SJSA1 (cell line): ENCODE results near the gene MAP4K2. TPM values are rescaled to one million over a fixed set of nuclear protein-coding genes. Genes with fewer than 3 reads are reported as not detected.

Experiments used
- DNase-seq, 2 experiments: peaks; one replicate each; pipeline ENCODE4 v3.0.0-alpha.2; 2015 to 2020; ENCODE audit warnings: low spot score in 2 of 2, low read depth in 1 of 2
- H3K27ac ChIP-seq: fragments of 250-450 bp; sonication (Bioruptor Pico); 2 replicates; pipeline ENCODE4 v1.5.1; 2020; ENCODE audit warnings: mild to moderate bottlenecking, moderate library complexity
- H3K27me3 ChIP-seq: fragments of 250-450 bp; sonication (Bioruptor Pico); replicated peaks from 2 replicates; pipeline ENCODE4 v1.5.1; 2020; ENCODE audit warnings: mild to moderate bottlenecking, moderate library complexity
- H3K36me3 ChIP-seq: fragments of 250-450 bp; sonication (Bioruptor Pico); 2 replicates; pipeline ENCODE4 v1.5.1; 2020; ENCODE audit warnings: mild to moderate bottlenecking
- H3K4me1 ChIP-seq: fragments of 250-450 bp; sonication (Bioruptor Pico); replicated peaks from 2 replicates; pipeline ENCODE4 v1.6.1; 2021; ENCODE audit warnings: mild to moderate bottlenecking
- H3K4me3 ChIP-seq: fragments of 250-450 bp; sonication (Bioruptor Pico); 2 replicates; pipeline ENCODE4 v1.5.1; 2020; ENCODE audit warnings: mild to moderate bottlenecking
- H3K9me3 ChIP-seq: fragments of 250-450 bp; sonication (Bioruptor Pico); replicated peaks from 2 replicates; pipeline ENCODE4 v1.5.1; 2020; ENCODE audit warnings: mild to moderate bottlenecking
- total RNA-seq: library from RNA; depleted of rRNA; stranded (reverse); fragments of >200 nt; shearing (Covaris generic); gene quantifications from 2 replicates; pipeline ENCODE4 v1.2.3, GENCODE V29; 2014

Gene MAP4K2
- total RNA-seq, 1 experiment from 2014 or later = 22.9 TPM

DNA sequence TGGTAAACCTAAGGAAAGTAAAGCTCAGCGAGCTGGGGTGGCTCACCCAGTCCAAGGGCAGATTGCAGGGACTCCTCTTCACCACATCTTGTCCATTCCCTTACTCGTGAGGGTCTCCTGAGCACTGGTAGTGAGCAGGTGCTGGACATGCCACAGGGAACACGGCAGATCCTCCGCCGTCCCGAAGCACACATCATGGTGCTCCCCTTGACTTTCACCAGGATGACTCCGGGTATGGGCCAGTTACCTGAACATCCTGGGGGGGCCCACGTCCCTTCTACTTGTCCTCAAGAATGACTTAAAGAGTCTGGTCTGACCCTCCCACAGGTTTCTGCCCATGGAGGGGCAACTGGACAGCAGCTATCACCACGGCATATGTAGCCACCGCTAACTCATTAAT, 16.7 kb downstream of the MAP4K2 start:
- Histone ChIP-seq H3K27ac (no peak overlapping the region), H3K4me1 (no peaks in the 10 kb centered on the region), H3K4me3 (no peak overlapping the region), H3K36me3 (peaks cover 22% of the 10 kb centered on the region), H3K9me3 (no peaks in the 10 kb centered on the region), H3K27me3 (no peaks in the 10 kb centered on the region; the same call in 1 of the 2 replicates)
- peak in 1 of 2 experiments; percentile 51 for DNase-seq

DNA sequence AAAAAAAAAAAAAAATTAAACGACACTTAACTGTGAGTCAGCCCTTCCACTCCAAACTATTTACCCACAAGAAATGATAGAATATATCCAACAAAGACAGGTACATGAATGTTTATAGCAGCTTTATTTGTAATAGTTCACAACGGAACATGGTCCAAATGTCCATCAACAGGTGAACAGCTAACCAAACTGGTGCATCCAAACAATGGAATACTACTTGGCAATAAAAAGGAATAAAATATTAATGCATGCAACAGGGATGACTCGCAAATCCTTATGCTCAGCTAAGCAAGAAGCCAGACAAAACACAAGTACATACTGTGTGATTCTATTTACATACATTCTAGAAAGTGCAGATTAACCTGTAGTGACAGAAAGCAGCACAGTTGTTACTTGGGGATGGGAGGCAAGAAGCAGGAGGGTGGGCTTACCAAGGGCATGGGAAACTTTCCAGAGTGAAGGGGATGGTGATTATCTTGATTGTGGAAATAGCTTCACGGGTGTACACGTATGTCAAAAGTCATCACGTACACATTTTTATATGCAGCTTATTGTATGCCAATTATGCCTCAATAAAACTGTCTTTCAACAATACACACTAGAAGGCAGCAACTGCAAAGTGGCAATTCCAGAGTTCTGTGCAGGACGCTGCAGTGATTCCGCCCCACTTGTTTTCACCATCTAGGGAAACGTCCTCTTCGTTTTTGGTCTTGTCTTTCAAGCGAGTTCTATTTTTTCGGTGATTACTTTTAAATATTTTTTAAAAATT, 18.0 kb downstream of the MAP4K2 start:
- Histone ChIP-seq H3K4me3 (no peak overlapping the region), H3K9me3 (no peaks in the 10 kb centered on the region), H3K27me3 (no peaks in the 10 kb centered on the region; the same call in 1 of the 2 replicates), H3K4me1 (no peaks in the 10 kb centered on the region), H3K27ac (no peak overlapping the region), H3K36me3 (peaks cover 17% of the 10 kb centered on the region)
- no peak for DNase-seq

DNA sequence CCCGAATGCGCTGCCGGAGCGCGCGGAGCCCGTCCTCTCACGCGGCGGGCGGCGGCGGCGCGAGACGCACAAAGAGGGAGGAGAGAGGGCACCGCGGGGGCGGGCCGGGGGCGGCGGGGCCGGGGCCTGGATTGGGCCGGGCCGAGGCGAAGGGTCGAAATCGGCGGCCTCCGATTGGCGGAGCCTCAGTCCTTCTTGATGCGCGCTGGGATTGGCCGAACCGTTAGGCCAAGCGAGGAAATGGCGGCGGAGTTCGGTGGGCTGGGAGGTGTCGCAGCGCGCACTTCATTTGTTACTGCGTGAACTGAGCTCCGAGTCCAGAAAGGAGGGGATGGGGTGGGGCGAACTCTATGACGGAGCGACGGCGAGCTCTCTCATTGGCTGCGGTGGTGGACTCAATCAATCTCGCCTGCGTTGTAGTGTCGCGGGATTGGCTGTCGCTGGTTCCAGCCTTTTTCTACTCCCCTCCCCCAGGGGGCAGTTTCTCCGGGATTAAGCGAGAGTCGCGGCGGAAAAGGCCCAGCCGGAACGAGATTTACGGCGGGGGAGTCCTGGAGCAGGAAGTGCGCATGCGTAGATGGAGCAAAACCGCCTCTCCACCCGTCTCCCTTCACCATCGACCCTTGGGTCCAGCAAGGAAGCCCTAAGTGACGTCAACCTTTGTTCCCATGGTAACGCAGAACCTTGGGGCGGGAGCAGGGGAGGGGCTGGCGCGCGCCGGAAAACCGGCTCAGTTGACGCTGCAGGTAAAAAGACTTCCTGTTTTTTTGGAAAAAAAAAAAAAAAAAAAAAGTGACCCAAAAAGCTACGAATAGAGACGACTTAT, 24.3 kb downstream of the MAP4K2 start, which contains the start of gene SF1:
TSS of gene SF1 (minus strand) at position 70 of the 826 bp plus-strand sequence. CDS start 150 bp downstream, outside the sequence.
- Histone ChIP-seq H3K27ac (peak within 1 kb of the TSS; percentile 85), H3K9me3 (0 out of 2 replicates have a peak, but pooled peaks cover 2% of the 10 kb centered on the region)

DNA sequence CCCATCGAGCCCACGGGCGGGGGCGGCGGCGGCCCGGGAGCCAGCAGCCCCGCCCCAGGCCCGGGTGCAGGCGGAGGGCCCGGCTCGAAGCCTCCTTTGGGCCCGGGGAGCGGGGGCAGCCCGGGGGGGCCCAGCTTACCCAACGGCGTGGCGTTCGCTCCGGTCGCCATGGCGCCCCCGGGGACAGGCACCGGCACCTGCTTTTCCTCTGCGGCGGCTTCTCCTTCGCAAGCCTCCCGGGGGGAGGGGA, 24.9 kb downstream of the MAP4K2 start:
- H3K9me3 ChIP-seq = 0 out of 2 replicates have a peak, but pooled peaks cover 2% of the 10 kb centered on the region
- H3K27ac ChIP-seq = peak overlapping the region; percentile 85
- peaks cover 48% of the 10 kb centered on the region for H3K36me3 ChIP-seq
- peak overlapping the region; percentile 98 for H3K4me3 ChIP-seq
- no peaks in the 10 kb centered on the region for H3K27me3 ChIP-seq
- peaks cover 18% of the 10 kb centered on the region for H3K4me1 ChIP-seq
- no peak for DNase-seq

More for the DNA sequence above, 24.3 kb downstream of the MAP4K2 start, which contains the start of gene SF1:
- peak; percentile 100 for DNase-seq
- no peaks in the 10 kb centered on the region for H3K27me3 ChIP-seq
- H3K4me1 ChIP-seq = peaks cover 18% of the 10 kb centered on the region
- peak within 1 kb of the TSS; percentile 98 for H3K4me3 ChIP-seq
- peaks cover 42% of the 10 kb centered on the region for H3K36me3 ChIP-seq

DNA sequence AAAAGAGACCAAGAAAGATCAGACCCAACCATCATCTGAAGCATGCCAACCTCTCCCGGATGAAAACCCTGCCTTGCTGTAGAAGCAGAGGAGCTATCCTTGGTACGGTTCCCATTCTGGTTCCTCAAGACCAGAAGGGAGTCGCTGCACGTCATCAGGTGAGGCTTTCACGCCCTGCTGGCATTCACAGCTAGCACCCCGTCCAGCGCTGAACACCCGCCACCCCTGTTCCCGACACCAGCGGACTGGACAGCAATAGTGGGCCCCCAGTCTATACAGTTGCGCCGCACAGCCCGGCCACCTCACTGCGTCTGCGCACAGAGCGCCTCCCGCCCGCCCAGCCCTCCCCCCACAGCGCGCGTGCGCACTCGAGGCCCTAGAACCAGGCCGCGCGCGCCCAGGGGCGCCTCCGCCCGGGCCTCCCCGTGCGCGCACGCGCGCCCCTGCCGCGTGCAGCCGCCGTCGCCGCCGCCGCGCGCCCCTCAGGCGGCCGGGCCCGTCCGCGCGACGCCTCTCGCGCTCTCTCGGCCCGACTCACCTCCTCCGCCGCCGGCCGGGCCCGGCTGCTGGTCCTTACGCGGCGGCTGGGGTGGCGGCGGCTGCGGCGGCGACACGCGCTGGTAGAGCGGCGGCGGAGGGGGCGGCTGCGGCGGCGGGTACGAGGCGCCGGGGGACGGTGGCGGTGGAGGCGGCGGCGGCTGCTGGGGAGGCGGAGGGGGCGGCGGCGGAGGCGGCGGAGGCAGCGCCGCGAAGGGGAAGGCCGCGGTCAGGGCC, 25.4 kb downstream of the MAP4K2 start:
- Histone ChIP-seq H3K9me3 (0 out of 2 replicates have a peak, but pooled peaks cover 2% of the 10 kb centered on the region), H3K36me3 (peaks cover 53% of the 10 kb centered on the region), H3K27me3 (no peaks in the 10 kb centered on the region), H3K4me1 (peaks cover 18% of the 10 kb centered on the region), H3K27ac (peak overlapping the region; percentile 85), H3K4me3 (peak overlapping the region; percentile 98)
- peak; percentile 91 to 92 for DNase-seq

DNA sequence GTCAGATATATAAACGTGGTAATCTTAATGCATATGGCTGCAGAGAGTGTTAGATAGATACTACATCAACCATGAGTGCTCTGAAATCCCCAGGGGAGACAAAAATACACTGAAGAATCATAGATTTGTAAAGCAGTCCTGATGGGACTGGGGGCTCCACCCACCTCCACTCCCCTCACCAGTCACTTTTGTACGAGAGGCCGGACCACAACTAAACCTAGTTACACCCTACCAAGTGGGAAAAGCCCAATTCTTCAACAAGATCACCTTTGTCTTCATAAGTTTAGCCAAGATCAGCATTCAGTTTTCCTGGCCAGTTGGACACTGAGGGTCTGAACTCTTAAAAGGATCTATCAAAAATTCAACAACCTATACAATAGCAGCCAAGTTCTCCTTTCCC, 26.1 kb downstream of the MAP4K2 start:
- peaks cover 18% of the 10 kb centered on the region for H3K4me1 ChIP-seq
- H3K27me3 ChIP-seq = no peaks in the 10 kb centered on the region
- H3K36me3 ChIP-seq = peaks cover 61% of the 10 kb centered on the region
- peak overlapping the region; percentile 98 for H3K4me3 ChIP-seq
- DNase-seq = no peak
- H3K9me3 ChIP-seq = 0 out of 2 replicates have a peak, but pooled peaks cover 2% of the 10 kb centered on the region
- H3K27ac ChIP-seq = no peak overlapping the region

DNA sequence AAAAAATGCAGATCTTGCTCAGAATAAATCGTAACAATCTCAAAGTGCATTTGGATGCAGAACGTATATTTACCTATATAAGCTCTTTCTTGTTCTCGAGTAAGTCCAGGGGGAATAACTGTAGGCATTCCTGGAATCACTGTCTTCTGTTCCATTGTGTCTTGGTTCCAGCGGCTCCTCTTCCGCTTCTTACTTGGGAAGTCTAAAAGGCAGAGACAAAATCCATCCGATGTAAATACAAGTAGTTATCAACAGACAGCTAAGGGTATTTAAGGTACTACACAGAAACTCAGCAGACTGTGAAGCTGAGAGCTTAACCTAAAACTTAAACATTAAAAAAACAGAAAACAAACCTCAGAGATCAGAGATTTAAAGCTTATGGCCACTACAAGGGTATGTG, 26.6 kb downstream of the MAP4K2 start:
- H3K4me3 ChIP-seq = peak overlapping the region; percentile 98; the same call in 1 of the 2 replicates
- 0 out of 2 replicates have a peak, but pooled peaks cover 2% of the 10 kb centered on the region for H3K9me3 ChIP-seq
- no peaks in the 10 kb centered on the region for H3K27me3 ChIP-seq
- H3K4me1 ChIP-seq = peaks cover 18% of the 10 kb centered on the region
- DNase-seq = no peak
- H3K36me3 ChIP-seq = peaks cover 65% of the 10 kb centered on the region
- no peak overlapping the region for H3K27ac ChIP-seq

DNA sequence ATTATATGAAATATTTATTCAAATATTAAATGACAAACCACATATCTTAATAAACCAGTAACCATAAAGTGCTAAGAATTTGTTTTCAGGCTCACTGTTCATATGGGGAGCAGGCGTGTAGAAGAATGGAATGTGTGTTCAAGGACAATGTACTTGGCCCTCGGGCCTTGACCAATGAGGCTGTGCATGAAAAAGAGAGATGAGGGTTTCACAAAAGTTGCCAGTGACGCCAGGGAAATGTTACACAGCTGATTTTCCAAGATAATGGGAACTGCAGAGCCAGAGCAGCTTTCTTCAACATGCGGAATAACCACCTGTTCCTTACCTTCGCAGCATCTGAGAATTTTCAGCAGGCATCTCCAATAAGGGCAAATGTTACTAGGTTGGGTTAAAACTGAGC, 28.9 kb downstream of the MAP4K2 start:
- H3K27me3 ChIP-seq = no peaks in the 10 kb centered on the region
- peaks cover 88% of the 10 kb centered on the region for H3K36me3 ChIP-seq
- H3K4me3 ChIP-seq = no peak overlapping the region
- peaks cover 11% of the 10 kb centered on the region for H3K4me1 ChIP-seq
- DNase-seq = no peak
- H3K27ac ChIP-seq = no peak overlapping the region
- 0 out of 2 replicates have a peak, but pooled peaks cover 2% of the 10 kb centered on the region for H3K9me3 ChIP-seq

DNA sequence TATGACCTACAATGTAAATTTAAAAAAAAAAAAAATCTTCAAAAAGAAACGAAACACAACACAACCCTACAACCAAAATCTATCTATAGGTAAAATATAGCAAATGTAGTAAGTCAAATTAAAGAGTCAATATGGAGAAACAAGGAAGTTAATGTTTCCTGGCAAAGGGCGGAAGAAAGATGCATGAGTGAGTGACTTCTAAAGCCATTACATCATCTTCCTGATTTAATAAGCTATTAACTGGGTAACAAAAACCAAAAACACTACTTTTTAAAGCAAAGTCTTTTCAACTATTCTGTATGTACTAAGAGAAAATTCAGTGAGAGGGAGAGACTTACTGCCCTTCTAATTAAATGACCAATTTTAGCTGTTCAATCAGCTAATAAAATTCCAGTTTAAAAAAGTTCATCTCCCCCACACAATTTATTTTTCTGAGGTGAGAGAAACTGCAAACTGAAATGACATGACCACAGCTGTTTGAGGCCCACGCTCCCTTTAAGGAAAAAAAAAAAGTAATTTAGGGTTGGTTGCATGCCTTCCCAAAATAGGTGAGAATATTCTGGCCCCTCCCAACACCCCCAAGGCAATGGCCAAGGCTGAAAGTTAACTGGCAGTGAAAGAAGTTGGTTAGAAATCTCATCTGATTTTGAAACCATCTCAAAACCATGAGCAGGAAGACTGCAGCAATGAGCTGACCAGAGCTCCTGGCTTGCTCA, 30.6 kb downstream of the MAP4K2 start:
- no peaks in the 10 kb centered on the region for H3K27me3 ChIP-seq
- 0 out of 2 replicates have a peak, but pooled peaks cover 2% of the 10 kb centered on the region for H3K9me3 ChIP-seq
- H3K27ac ChIP-seq = no peak overlapping the region
- H3K4me1 ChIP-seq = peaks cover 19% of the 10 kb centered on the region
- no peak for DNase-seq
- H3K4me3 ChIP-seq = no peak overlapping the region
- H3K36me3 ChIP-seq = peaks cover 100% of the 10 kb centered on the region

DNA sequence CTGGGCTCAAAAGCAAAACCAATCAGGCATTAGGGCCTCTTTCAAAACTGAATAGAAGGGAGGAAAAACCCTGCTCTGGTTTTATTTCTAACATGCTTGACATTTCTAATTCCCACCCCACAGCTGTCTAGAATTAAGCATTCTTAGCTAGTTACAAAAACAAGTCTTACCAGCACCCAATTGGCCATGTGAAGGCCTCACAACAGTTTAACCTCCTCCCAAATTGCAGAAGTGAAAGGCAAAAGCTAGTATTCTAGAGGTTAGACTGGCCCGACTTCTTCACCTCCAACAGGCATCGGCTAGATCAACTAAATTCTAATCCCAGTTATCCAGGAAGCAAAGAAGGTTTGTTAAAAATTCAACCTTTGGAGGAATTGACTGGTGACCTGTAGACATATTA, 31.2 kb downstream of the MAP4K2 start:
- Histone ChIP-seq H3K27me3 (no peaks in the 10 kb centered on the region), H3K4me3 (no peak overlapping the region), H3K4me1 (peaks cover 22% of the 10 kb centered on the region), H3K9me3 (no peaks in the 10 kb centered on the region), H3K27ac (no peak overlapping the region), H3K36me3 (peaks cover 100% of the 10 kb centered on the region)
- DNase-seq = no peak

DNA sequence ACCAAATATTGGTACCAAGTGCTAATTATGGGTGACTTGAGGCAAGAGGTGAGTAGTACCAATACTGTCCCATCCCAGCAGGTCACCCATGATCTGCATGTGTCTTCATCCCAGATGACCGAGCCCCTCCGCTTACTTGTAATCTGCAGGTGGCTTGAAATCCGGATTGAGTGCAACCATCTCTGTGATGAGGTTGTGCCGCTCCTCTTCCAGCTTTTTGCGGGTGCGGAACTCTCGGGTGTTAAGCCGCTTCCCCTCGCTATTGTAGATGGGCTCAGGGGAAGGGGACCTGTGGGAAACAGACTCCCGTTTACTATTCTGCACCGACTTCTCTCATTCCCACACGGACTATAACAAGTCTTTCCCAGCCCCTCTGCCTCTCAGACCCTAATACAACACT, 32.9 kb downstream of the MAP4K2 start:
- peaks cover 97% of the 10 kb centered on the region for H3K36me3 ChIP-seq
- H3K27me3 ChIP-seq = no peaks in the 10 kb centered on the region
- no peak overlapping the region for H3K27ac ChIP-seq
- DNase-seq = no peak
- H3K9me3 ChIP-seq = no peaks in the 10 kb centered on the region
- H3K4me1 ChIP-seq = peaks cover 22% of the 10 kb centered on the region
- H3K4me3 ChIP-seq = no peak overlapping the region

DNA sequence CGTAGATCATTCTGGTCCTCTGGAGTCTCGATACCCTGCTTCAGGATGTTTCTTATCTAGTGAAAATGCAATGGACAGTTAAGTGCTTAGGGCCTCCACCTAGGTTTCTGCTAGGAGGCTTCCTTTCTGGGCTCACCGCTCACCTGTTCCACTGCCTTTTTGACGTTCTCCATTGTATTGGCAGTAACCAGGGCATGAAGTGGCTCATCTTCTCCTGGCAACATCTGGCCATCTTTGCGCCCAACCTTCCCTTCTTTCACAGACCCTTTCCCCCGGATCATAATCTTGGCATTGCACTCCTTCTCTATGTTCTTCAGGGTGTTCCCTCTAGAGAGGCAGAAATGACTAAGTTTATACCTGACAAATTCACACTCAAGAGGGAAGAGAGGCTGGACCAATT, 33.7 kb downstream of the MAP4K2 start:
- Histone ChIP-seq H3K27me3 (no peaks in the 10 kb centered on the region), H3K4me3 (no peak overlapping the region), H3K27ac (no peak overlapping the region), H3K9me3 (no peaks in the 10 kb centered on the region), H3K4me1 (peaks cover 31% of the 10 kb centered on the region), H3K36me3 (peaks cover 97% of the 10 kb centered on the region)
- no peak for DNase-seq

DNA sequence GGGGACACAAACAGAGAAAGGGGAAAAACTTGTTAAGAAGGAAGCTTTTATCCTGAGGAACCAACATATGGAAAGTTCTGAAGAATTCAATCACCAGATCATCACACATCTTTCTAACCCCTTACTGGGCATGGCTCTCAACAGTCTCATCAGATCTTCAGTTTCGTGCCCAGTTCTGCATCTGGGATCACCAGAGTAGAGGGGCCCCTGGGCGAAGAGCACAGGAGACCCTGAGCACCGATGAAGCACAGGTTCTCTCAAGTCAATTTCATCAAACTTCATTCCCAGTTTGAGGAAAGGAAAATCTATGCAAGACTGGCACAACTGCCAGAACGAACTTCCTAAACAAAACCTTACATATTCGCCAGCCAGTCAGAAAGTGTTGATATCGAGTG, 34.7 kb downstream of the MAP4K2 start:
- Histone ChIP-seq H3K27me3 (no peaks in the 10 kb centered on the region), H3K4me3 (no peak overlapping the region), H3K27ac (no peak overlapping the region), H3K4me1 (peaks cover 41% of the 10 kb centered on the region), H3K9me3 (no peaks in the 10 kb centered on the region), H3K36me3 (peaks cover 97% of the 10 kb centered on the region)
- no peak for DNase-seq
